Measurements from ENCODE around the gene APOLD1. TPM values are rescaled to one million over a fixed set of nuclear protein-coding genes. Genes with fewer than 3 reads are reported as not detected.
A peak's percentile ranks its signal among the peaks of the same experiment; 100 is the strongest.

APOLD1 gene
- total and polyA plus RNA-seq, 2 of the 4 experiments (the other 2 are of a cell fraction) = 2.3 to 4.5 TPM

DNA sequence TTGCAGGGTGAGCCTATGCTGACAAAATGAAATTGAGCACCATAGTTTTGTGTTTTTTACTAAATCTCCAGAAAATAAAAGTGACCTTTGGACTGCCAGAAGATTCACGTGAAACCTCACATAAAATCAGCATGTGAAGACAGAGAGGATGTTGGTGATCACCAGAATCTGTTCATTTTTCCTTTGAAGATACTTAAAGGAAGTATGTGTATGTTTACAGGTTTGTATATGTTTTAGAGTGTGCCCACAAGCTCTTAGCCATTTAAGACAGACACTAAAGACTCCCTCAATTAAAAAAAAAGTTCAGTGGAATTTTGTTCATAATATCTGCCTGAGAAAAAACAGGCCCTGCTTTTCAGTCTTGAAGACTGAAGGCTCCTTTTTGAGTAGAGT lies 53.5 kb downstream of the APOLD1 start:
- POLR2A ChIA-PET (ENCODE audit: unreplicated experiment) = no interaction called here
- no peak overlapping the region for H2AFZ ChIP-seq (replicated peaks; ENCODE audit: low read length, poor library complexity)
- peak overlapping the region; percentile 99 for H2AK5ac ChIP-seq (ENCODE audit: low read depth, low read length)
- H3K9ac ChIP-seq (ENCODE audit: low read depth, low read length) = no peak overlapping the region
- peak overlapping the region; percentile 78 to 96; a peak in 3 of 4 replicates for H4K8ac ChIP-seq (ENCODE audit: low read depth in 2 of 2, low read length in 2 of 2)
- peaks cover 20% of the 10 kb centered on the region for H3K4me1 ChIP-seq (ENCODE audit: control insufficient read depth, insufficient read depth, low read length)
- peaks cover 0 to 32% of the 10 kb centered on the region in 2 experiments; a peak in 3 of 4 replicates for H3K79me1 ChIP-seq (ENCODE audit: low read depth in 1 of 2, low read length in 2 of 2)
- peak overlapping the region; percentile 42; the same call in 1 of the 2 replicates for H4K5ac ChIP-seq (ENCODE audit: low read depth, low read length)
- intact Hi-C loops (cut with micrococcal nuclease) (loop anchor here (5.0 kb wide), 1 partner anchor 52 kb away; the partner anchor contains the start of gene APOLD1), in situ Hi-C loops (cut with MboI; ENCODE audit: low sequenced_read_pairs) (loop anchor here (10.0 kb wide), 2 partner anchors 46 to 146 kb away; no protein-coding TSS in a partner anchor), dilution Hi-C loops (cut with HindIII; ENCODE audit: low sequenced_read_pairs, unreplicated experiment) (no loop called here)
- ATAC-seq (ENCODE audit: low read depth) (no peak), DNase-seq (no peak)
- peak overlapping the region; percentile 66 for H3K27ac ChIP-seq (ENCODE audit: insufficient read depth, low read length)
- no peak overlapping the region for H3K56ac ChIP-seq (ENCODE audit: extremely low read depth, insufficient read depth, low read length)
- no peaks in the 10 kb centered on the region for H4K20me1 ChIP-seq (ENCODE audit: insufficient read depth, low read length)
- peak overlapping the region; percentile 74; the same call in 1 of the 2 replicates for H3K23ac ChIP-seq (ENCODE audit: low read depth, low read length)
- H4K91ac ChIP-seq (ENCODE audit: insufficient read depth, low read depth, low read length) = peak overlapping the region; percentile 92; the same call in 1 of the 2 replicates
- H3K4me3 ChIP-seq (ENCODE audit: insufficient read depth, low read depth, low read length) = no peak overlapping the region
- peak overlapping the region; percentile 60; the same call in 1 of the 2 replicates for H3K18ac ChIP-seq (ENCODE audit: low read depth, low read length)
- H2BK20ac ChIP-seq (ENCODE audit: low read depth, low read length) = peak overlapping the region; percentile 93
- no peak overlapping the region for H2AK9ac ChIP-seq (replicated peaks; ENCODE audit: low read depth, low read length, poor library complexity)
- TF ChIP-seq, protein P1, sequence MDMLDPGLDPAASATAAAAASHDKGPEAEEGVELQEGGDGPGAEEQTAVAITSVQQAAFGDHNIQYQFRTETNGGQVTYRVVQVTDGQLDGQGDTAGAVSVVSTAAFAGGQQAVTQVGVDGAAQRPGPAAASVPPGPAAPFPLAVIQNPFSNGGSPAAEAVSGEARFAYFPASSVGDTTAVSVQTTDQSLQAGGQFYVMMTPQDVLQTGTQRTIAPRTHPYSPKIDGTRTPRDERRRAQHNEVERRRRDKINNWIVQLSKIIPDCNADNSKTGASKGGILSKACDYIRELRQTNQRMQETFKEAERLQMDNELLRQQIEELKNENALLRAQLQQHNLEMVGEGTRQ (IDR thresholded peaks at IDR 0.05; ENCODE audit: low read depth, low read length) = no peak
- TF ChIP-seq, protein P2, sequence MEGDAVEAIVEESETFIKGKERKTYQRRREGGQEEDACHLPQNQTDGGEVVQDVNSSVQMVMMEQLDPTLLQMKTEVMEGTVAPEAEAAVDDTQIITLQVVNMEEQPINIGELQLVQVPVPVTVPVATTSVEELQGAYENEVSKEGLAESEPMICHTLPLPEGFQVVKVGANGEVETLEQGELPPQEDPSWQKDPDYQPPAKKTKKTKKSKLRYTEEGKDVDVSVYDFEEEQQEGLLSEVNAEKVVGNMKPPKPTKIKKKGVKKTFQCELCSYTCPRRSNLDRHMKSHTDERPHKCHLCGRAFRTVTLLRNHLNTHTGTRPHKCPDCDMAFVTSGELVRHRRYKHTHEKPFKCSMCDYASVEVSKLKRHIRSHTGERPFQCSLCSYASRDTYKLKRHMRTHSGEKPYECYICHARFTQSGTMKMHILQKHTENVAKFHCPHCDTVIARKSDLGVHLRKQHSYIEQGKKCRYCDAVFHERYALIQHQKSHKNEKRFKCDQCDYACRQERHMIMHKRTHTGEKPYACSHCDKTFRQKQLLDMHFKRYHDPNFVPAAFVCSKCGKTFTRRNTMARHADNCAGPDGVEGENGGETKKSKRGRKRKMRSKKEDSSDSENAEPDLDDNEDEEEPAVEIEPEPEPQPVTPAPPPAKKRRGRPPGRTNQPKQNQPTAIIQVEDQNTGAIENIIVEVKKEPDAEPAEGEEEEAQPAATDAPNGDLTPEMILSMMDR (conservative IDR thresholded peaks at IDR 0.05; ENCODE audit: low read depth, low read length) = no peak
- no peak for TF ChIP-seq NFE2L2 (IDR thresholded peaks at IDR 0.05; ENCODE audit: low read depth, low read length)
- no peak for TF ChIP-seq POLR2A (IDR thresholded peaks at IDR 0.05; ENCODE audit: low read depth, low read length)
- no peak for TF ChIP-seq RAD21 (IDR thresholded peaks at IDR 0.05; ENCODE audit: low read length)
- no peak for TF ChIP-seq SMC3 (IDR thresholded peaks at IDR 0.05; ENCODE audit: low read depth, low read length)
- no peak for TF ChIP-seq CHD1 (IDR thresholded peaks at IDR 0.05; ENCODE audit: low read depth, low read length)
- TF ChIP-seq MXI1 (IDR thresholded peaks at IDR 0.05; ENCODE audit: borderline replicate concordance, low read depth, low read length) = no peak
- TF ChIP-seq MAZ (IDR thresholded peaks at IDR 0.05; ENCODE audit: borderline replicate concordance, low read depth, low read length) = no peak
- no peak for TF ChIP-seq CEBPB (IDR thresholded peaks at IDR 0.05; ENCODE audit: low read depth, low read length)
- TF ChIP-seq, protein P3, sequence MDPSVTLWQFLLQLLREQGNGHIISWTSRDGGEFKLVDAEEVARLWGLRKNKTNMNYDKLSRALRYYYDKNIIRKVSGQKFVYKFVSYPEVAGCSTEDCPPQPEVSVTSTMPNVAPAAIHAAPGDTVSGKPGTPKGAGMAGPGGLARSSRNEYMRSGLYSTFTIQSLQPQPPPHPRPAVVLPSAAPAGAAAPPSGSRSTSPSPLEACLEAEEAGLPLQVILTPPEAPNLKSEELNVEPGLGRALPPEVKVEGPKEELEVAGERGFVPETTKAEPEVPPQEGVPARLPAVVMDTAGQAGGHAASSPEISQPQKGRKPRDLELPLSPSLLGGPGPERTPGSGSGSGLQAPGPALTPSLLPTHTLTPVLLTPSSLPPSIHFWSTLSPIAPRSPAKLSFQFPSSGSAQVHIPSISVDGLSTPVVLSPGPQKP (IDR thresholded peaks at IDR 0.05; ENCODE audit: borderline replicate concordance, low read depth, low read length) = no peak
- no peak for TF ChIP-seq BHLHE40 (IDR thresholded peaks at IDR 0.05; ENCODE audit: low read depth, low read length)
- peaks cover 23% of the 10 kb centered on the region for H3K9me1 ChIP-seq (ENCODE audit: insufficient read depth, low read length)
- H2BK15ac ChIP-seq (ENCODE audit: low read depth, low read length) = peak overlapping the region; percentile 52; the same call in 1 of the 3 replicates
- BruUV-seq (replicated peaks) = no TSS peak
- H3K27me3 ChIP-seq (ENCODE audit: control insufficient read depth, insufficient read depth, low read length) = no peaks in the 10 kb centered on the region
- H2BK120ac ChIP-seq (ENCODE audit: low read depth, low read length) = peak overlapping the region; percentile 87
- H3K4me2 ChIP-seq (ENCODE audit: low read depth, low read length) = no peak overlapping the region
- H3K4ac ChIP-seq (ENCODE audit: low read depth, low read length) = peak overlapping the region; percentile 87; the same call in 1 of the 2 replicates
- H3K36me3 ChIP-seq (ENCODE audit: control insufficient read depth, insufficient read depth, low read length) = peaks cover 4% of the 10 kb centered on the region
- no CpG with 5 or more reads among the region's 1 CpG for WGBS, 2 experiments (ENCODE audit: extremely low coverage in 2 of 2, insufficient read length in 1 of 2)
- CTCF ChIA-PET = interaction anchor here (0.5 to 0.6 kb wide), 2 partner anchors 35 to 118 kb away, joined by 3 read pairs; no protein-coding TSS in a partner anchor
- H3K9me3 ChIP-seq (ENCODE audit: control insufficient read depth, insufficient read depth, low read length) = no peaks in the 10 kb centered on the region
- H3K14ac ChIP-seq (replicated peaks; ENCODE audit: low read depth, low read length) = peak overlapping the region; percentile 85
- peak overlapping the region; percentile 87 for H2BK5ac ChIP-seq (ENCODE audit: low read depth, low read length, poor library complexity, severe bottlenecking)

Data from IMR-90 (cell line).